ENCODE measurements around the gene PPM1K.

- TF ChIP-seq, protein P1, sequence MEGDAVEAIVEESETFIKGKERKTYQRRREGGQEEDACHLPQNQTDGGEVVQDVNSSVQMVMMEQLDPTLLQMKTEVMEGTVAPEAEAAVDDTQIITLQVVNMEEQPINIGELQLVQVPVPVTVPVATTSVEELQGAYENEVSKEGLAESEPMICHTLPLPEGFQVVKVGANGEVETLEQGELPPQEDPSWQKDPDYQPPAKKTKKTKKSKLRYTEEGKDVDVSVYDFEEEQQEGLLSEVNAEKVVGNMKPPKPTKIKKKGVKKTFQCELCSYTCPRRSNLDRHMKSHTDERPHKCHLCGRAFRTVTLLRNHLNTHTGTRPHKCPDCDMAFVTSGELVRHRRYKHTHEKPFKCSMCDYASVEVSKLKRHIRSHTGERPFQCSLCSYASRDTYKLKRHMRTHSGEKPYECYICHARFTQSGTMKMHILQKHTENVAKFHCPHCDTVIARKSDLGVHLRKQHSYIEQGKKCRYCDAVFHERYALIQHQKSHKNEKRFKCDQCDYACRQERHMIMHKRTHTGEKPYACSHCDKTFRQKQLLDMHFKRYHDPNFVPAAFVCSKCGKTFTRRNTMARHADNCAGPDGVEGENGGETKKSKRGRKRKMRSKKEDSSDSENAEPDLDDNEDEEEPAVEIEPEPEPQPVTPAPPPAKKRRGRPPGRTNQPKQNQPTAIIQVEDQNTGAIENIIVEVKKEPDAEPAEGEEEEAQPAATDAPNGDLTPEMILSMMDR (IDR thresholded peaks at IDR 0.05), result no peak
- no peak for TF ChIP-seq EZH2 (IDR thresholded peaks at IDR 0.05; ENCODE audit: borderline replicate concordance, insufficient read depth, low read depth, low read length, poor library complexity, severe bottlenecking)
These were observed 26.6 kb downstream of the PPM1K start for GRCh38 chr4:88257726-88258125.

Measured in B cell (primary cell).